SK-N-SH (cell line): ENCODE results near the gene RAMP1.

Experiments used
- CHD2 ChIP-seq: fragments of 150-350 bp; IDR thresholded peaks from 2 replicates; pipeline ENCODE4 v1.6.1; 2018; ENCODE audit warnings: low read length; ENCODE audit not compliant: partially characterized antibody
- ELF1 ChIP-seq: IDR thresholded peaks from 2 replicates; pipeline ENCODE4 v1.4.0; 2012
- FOXM1 ChIP-seq: IDR thresholded peaks from 2 replicates; pipeline ENCODE4 v1.4.0; 2012; ENCODE audit warnings: low read depth, mild to moderate bottlenecking
- GABPA ChIP-seq: IDR thresholded peaks from 2 replicates; pipeline ENCODE4 v1.4.0; 2012; ENCODE audit warnings: low read depth, mild to moderate bottlenecking
- GATA2 ChIP-seq: sonication (generic); formaldehyde crosslinking; IDR thresholded peaks from 2 replicates; pipeline ENCODE4 v1.5.0; 2020; ENCODE audit warnings: mild to moderate bottlenecking, missing genetic modification reagents
- NFIC ChIP-seq: IDR thresholded peaks from 2 replicates; pipeline ENCODE4 v1.4.0; 2012; ENCODE audit warnings: borderline replicate concordance
- SIN3A ChIP-seq: IDR thresholded peaks from 2 replicates; pipeline ENCODE4 v1.6.1; 2012; ENCODE audit warnings: low read depth, mild to moderate bottlenecking, low read length, moderate library complexity, borderline replicate concordance
- SMC3 ChIP-seq: IDR thresholded peaks from 2 replicates; pipeline ENCODE4 v1.6.1; 2012; ENCODE audit warnings: low read depth, low read length, improper control_type of control experiment
- TEAD4 ChIP-seq: IDR thresholded peaks from 2 replicates; pipeline ENCODE4 v1.4.0; 2012; ENCODE audit warnings: mild to moderate bottlenecking, borderline replicate concordance; ENCODE audit not compliant: insufficient read depth
- TF ChIP-seq, protein P1 (sequence below): fragments of 200-600 bp; sonication (generic); IDR thresholded peaks from 2 replicates; pipeline ENCODE4 v1.6.1; 2017; ENCODE audit warnings: antibody characterized with exemption, mild to moderate bottlenecking, moderate library complexity
- TF ChIP-seq, protein P2 (sequence below): fragments of 150-350 bp; IDR thresholded peaks from 2 replicates; pipeline ENCODE4 v1.6.1; 2016; ENCODE audit warnings: mild to moderate bottlenecking, low read depth, low read length
- TF ChIP-seq, protein P3 (sequence below): IDR thresholded peaks from 2 replicates; pipeline ENCODE4 v1.6.1; 2012; ENCODE audit warnings: mild to moderate bottlenecking, low read depth, low read length, moderate library complexity
- TF ChIP-seq, protein P4 (sequence below): IDR thresholded peaks from 2 replicates; pipeline ENCODE4 v1.4.0; 2012; ENCODE audit warnings: low read depth
- TF ChIP-seq, protein P5 (sequence below): IDR thresholded peaks from 2 replicates; pipeline ENCODE4 v1.4.0; 2012; ENCODE audit warnings: low read depth, borderline replicate concordance

DNA sequence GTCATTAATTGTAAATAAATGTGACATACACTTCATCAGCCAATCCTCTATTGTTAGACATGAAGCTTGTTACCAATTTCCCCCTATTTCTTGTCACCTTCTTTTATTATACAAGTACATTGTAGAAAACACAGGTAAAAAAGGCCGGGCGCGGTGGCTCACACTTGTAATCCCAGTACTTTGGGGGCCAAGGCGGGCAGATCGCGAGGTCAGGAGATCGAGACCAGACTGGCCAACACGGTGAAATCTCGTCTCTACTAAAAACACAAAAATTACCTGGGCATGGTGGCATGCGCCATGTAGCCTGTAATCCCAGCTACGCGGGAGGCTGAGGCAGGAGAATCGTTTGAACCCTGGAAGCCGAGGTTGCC is 64.7 kb downstream of the RAMP1 start:
- TF ChIP-seq GABPA: no peak
- TF ChIP-seq, protein P1, sequence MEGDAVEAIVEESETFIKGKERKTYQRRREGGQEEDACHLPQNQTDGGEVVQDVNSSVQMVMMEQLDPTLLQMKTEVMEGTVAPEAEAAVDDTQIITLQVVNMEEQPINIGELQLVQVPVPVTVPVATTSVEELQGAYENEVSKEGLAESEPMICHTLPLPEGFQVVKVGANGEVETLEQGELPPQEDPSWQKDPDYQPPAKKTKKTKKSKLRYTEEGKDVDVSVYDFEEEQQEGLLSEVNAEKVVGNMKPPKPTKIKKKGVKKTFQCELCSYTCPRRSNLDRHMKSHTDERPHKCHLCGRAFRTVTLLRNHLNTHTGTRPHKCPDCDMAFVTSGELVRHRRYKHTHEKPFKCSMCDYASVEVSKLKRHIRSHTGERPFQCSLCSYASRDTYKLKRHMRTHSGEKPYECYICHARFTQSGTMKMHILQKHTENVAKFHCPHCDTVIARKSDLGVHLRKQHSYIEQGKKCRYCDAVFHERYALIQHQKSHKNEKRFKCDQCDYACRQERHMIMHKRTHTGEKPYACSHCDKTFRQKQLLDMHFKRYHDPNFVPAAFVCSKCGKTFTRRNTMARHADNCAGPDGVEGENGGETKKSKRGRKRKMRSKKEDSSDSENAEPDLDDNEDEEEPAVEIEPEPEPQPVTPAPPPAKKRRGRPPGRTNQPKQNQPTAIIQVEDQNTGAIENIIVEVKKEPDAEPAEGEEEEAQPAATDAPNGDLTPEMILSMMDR: no peak
- no peak for TF ChIP-seq SIN3A
- no peak for TF ChIP-seq TEAD4
- TF ChIP-seq, protein P2, sequence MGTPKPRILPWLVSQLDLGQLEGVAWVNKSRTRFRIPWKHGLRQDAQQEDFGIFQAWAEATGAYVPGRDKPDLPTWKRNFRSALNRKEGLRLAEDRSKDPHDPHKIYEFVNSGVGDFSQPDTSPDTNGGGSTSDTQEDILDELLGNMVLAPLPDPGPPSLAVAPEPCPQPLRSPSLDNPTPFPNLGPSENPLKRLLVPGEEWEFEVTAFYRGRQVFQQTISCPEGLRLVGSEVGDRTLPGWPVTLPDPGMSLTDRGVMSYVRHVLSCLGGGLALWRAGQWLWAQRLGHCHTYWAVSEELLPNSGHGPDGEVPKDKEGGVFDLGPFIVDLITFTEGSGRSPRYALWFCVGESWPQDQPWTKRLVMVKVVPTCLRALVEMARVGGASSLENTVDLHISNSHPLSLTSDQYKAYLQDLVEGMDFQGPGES: no peak
- TF ChIP-seq CHD2: no peak
- TF ChIP-seq FOXM1: no peak
- TF ChIP-seq, protein P3, sequence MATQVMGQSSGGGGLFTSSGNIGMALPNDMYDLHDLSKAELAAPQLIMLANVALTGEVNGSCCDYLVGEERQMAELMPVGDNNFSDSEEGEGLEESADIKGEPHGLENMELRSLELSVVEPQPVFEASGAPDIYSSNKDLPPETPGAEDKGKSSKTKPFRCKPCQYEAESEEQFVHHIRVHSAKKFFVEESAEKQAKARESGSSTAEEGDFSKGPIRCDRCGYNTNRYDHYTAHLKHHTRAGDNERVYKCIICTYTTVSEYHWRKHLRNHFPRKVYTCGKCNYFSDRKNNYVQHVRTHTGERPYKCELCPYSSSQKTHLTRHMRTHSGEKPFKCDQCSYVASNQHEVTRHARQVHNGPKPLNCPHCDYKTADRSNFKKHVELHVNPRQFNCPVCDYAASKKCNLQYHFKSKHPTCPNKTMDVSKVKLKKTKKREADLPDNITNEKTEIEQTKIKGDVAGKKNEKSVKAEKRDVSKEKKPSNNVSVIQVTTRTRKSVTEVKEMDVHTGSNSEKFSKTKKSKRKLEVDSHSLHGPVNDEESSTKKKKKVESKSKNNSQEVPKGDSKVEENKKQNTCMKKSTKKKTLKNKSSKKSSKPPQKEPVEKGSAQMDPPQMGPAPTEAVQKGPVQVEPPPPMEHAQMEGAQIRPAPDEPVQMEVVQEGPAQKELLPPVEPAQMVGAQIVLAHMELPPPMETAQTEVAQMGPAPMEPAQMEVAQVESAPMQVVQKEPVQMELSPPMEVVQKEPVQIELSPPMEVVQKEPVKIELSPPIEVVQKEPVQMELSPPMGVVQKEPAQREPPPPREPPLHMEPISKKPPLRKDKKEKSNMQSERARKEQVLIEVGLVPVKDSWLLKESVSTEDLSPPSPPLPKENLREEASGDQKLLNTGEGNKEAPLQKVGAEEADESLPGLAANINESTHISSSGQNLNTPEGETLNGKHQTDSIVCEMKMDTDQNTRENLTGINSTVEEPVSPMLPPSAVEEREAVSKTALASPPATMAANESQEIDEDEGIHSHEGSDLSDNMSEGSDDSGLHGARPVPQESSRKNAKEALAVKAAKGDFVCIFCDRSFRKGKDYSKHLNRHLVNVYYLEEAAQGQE: no peak
- TF ChIP-seq, protein P4, sequence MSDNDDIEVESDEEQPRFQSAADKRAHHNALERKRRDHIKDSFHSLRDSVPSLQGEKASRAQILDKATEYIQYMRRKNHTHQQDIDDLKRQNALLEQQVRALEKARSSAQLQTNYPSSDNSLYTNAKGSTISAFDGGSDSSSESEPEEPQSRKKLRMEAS: no peak
- TF ChIP-seq SMC3: no peak
- TF ChIP-seq, protein P5, sequence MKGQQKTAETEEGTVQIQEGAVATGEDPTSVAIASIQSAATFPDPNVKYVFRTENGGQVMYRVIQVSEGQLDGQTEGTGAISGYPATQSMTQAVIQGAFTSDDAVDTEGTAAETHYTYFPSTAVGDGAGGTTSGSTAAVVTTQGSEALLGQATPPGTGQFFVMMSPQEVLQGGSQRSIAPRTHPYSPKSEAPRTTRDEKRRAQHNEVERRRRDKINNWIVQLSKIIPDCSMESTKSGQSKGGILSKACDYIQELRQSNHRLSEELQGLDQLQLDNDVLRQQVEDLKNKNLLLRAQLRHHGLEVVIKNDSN: no peak
- TF ChIP-seq ELF1: no peak
- no peak for TF ChIP-seq NFIC
- TF ChIP-seq GATA2 (CRISPR knock-in tag): no peak
